Bronchial epithelial cell (primary cell): ENCODE data around the gene SRMS. TPM values are rescaled to one million over a fixed set of nuclear protein-coding genes. Genes with fewer than 3 reads are reported as not detected.
A peak's percentile ranks its signal among the peaks of the same experiment; 100 is the strongest.
"Not testable (repeated sequence)": the region's sequence is repeated elsewhere in the genome, so short reads cannot be mapped to it uniquely, and the experiment has no call there.

Source experiments
- DNase-seq: peaks from one replicate; pipeline ENCODE4 v3.0.0-alpha.2; 2010; ENCODE audit warnings: low read depth
- FAIRE-seq: peaks from 2 replicates; lab custom pipeline; 2011; peaks lifted over from hg19 to GRCh38; lab: Jason Lieb, UNC
- H3K27me3 ChIP-seq: 2 replicates; pipeline ENCODE4 v1.5.1; 2011; ENCODE audit warnings: low read length; ENCODE audit not compliant: control insufficient read depth, insufficient read depth
- H3K36me3 ChIP-seq: 2 replicates; pipeline ENCODE4 v1.5.1; 2011; ENCODE audit warnings: low read length; ENCODE audit not compliant: control insufficient read depth, insufficient read depth
- H3K4me3 ChIP-seq: 2 replicates; pipeline ENCODE4 v1.5.1; 2011; ENCODE audit warnings: mild to moderate bottlenecking, low read depth, low read length, control low read depth
- total RNA-seq: library from RNA; depleted of rRNA; stranded (reverse); fragments of >200 nt; gene quantifications from 2 replicates; pipeline ENCODE4 v1.2.1, GENCODE V29; 2014
- TF ChIP-seq, protein P1 (sequence below): IDR thresholded peaks from 2 replicates; pipeline ENCODE4 v1.5.1; 2011; ENCODE audit warnings: mild to moderate bottlenecking, moderate library complexity, low read length, control low read depth, inconsistent platforms; ENCODE audit not compliant: insufficient read depth, severe bottlenecking

Gene SRMS
- total RNA-seq, 1 donor from 2014 or later: 0.79 TPM

DNA sequence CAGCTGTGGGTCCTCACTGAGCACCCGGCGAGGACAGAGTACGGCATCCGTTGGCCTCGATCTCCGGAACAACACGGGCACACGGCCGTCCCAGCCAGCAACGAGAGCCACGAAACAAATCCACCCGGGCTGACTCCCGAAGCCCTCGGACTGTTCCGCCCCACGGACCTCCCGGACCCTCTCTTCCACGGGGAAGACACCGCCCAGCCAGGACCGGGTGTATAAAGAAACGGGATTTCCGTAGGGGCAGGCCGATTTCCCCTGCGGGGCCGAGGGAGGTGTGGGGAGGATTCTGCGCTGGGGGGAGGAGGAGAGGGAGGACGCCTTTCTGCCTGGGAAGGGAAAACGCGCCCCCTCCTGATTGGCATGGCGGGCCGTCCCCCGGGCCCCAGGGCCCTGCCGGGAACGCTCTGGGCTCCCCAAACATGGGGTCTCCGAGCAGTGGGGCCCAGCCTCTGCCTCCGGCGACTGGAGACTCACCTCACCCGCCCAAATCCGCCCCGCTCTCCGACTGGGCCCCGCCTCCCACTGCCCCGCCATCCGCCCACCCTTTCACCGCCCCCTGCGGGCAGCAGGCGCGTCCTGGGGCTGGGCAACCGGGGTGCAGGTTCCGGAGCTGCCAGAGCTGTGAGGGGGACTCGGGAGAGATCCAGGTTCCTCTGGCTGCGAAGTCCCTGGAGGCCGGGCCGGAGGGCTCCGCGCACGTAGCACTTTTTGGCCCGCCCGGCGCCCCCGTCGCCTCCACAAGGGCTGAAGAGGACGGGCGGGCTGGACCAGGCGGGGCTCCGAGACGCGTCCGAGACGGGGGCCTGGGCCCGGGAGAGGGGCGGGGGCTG lies 27.7 kb downstream of the SRMS start:
- H3K4me3 ChIP-seq: peak overlapping the region; percentile 88
- TF ChIP-seq, protein P1, sequence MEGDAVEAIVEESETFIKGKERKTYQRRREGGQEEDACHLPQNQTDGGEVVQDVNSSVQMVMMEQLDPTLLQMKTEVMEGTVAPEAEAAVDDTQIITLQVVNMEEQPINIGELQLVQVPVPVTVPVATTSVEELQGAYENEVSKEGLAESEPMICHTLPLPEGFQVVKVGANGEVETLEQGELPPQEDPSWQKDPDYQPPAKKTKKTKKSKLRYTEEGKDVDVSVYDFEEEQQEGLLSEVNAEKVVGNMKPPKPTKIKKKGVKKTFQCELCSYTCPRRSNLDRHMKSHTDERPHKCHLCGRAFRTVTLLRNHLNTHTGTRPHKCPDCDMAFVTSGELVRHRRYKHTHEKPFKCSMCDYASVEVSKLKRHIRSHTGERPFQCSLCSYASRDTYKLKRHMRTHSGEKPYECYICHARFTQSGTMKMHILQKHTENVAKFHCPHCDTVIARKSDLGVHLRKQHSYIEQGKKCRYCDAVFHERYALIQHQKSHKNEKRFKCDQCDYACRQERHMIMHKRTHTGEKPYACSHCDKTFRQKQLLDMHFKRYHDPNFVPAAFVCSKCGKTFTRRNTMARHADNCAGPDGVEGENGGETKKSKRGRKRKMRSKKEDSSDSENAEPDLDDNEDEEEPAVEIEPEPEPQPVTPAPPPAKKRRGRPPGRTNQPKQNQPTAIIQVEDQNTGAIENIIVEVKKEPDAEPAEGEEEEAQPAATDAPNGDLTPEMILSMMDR: peak; percentile 21
- no peak for FAIRE-seq
- DNase-seq: peak; percentile 34
- H3K36me3 ChIP-seq: peaks cover 19% of the 10 kb centered on the region
- no peaks in the 10 kb centered on the region for H3K27me3 ChIP-seq

DNA sequence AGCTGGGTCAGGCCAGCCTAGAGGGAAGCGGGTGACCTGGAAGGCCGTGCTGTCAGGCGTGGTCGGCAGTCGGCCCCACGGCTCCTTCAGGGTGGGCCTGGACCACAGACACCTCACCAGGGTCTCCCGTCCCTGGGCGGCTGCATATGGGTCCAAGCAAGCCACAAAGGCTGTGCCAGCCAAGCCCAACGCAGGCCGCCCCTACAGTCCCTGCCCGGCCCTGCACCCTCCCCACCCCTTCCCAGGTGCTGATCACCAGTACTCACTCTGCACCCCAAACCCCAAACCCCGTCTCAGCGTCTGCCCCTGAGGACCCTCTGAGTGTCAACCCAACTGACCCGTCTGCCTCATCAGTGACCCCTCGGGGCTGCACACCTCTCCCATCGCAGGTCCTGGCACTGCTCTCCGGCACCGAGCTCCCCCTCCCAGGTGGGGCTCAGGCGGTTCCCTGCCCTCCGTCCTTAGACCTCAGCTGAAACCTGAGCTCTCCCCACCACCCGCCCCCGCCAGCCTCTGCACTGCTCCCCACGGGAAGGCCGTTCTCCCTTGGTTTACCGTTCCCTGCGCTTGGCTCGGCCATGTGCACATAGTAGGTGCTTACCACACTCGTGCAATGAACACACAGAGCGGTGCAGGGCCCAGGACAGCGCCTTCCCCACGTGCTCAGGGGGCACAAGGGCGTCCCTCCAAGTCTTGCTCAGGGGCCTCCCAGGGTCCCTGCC lies 28.4 kb downstream of the SRMS start:
- no peak for DNase-seq
- TF ChIP-seq, protein P1: no peak
- no peak for FAIRE-seq
- peak overlapping the region; percentile 88 for H3K4me3 ChIP-seq
- no peaks in the 10 kb centered on the region for H3K27me3 ChIP-seq
- H3K36me3 ChIP-seq: peaks cover 19% of the 10 kb centered on the region

GRCh38 chr20:63518351-63518861 lies 29.1 kb downstream of the SRMS start:
- no peak for FAIRE-seq
- Histone ChIP-seq H3K4me3 (no peak overlapping the region), H3K27me3 (no peaks in the 10 kb centered on the region), H3K36me3 (peaks cover 19% of the 10 kb centered on the region)
- DNase-seq: no peak
- TF ChIP-seq, protein P1: no peak

DNA sequence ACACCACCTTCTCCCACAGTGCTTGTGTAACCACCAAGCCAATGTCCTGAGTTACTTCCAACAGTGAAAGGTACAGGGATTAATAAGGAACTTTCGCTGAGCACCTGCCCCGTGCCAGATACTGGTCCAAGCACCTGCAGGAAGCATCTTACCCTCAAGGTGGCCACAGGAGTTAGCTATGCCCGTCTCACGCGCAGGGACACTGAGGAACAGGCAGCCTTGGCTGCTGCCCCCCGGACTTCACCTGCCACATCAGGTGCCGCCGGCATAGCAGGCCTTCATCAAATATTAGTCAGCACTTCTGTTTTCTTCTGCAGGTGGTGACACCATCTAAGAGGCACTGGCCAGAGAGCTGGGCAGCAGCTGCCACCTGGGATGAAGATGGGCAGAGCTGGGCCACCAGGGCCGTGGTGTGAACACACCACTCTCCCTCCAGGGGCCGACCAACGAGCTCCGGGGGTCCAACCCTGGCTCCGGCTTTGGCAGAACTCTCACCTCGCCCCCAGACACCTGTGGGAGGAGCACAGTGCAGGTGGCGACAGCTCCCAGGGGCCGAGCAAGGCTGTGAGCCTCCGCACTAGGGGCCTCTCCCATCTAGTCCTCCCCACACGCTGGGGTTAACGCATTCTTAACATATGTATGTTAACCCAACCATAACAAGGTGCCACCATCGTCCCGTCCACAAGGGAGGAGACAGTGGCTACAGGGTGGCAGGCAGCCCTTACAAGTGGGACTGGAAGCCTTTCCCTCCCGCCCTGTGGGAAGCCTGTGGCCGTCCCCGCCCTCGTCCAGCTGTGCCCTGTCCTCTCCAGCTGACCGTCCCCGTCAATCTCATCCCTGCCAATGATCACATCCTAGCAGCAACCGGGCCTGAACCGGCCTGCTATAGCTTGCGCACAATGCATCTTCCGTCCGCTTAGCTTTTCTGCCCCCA lies 29.9 kb downstream of the SRMS start:
- Histone ChIP-seq H3K36me3 (peaks cover 14% of the 10 kb centered on the region), H3K27me3 (no peaks in the 10 kb centered on the region), H3K4me3 (no peak overlapping the region)
- TF ChIP-seq, protein P1: no peak
- DNase-seq (no peak), FAIRE-seq (no peak)

DNA sequence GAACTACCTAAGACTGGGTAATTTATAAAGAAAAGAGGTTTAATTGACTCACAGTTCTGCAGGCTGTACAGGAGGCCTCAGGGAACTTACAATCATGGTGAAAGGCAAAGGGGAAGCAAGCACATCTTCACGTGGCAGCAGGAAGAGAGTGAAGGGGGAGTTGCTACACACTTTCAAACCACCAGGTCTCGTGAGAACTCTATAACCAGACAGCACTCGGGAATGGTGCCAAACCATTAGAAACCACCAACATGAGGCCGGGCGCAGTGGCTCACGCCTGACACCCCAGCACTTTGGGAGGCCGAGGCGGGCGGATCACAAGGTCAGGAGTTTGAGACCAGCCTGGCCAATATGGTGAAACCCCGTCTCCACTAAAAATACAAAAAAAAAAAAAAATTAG lies 33.0 kb downstream of the SRMS start:
- DNase-seq, H3K27me3 ChIP-seq, H3K4me3 ChIP-seq, H3K36me3 ChIP-seq, FAIRE-seq: not testable (repeated sequence)
